HG03039 (cell line): ENCODE measurements around the gene SLC8A3.
"Not testable (repeated sequence)": the region's sequence is repeated elsewhere in the genome, so short reads cannot be mapped to it uniquely, and the experiment has no call there.

ENCODE experiments used
- ATAC-seq: cut with Tn5 transposase; IDR thresholded peaks from one replicate; pipeline ENCODE4 v1.9.1; 2021; ENCODE audit warnings: mild to moderate bottlenecking, moderate library complexity; ENCODE audit not compliant: unreplicated experiment

The SLC8A3 gene, protein sequence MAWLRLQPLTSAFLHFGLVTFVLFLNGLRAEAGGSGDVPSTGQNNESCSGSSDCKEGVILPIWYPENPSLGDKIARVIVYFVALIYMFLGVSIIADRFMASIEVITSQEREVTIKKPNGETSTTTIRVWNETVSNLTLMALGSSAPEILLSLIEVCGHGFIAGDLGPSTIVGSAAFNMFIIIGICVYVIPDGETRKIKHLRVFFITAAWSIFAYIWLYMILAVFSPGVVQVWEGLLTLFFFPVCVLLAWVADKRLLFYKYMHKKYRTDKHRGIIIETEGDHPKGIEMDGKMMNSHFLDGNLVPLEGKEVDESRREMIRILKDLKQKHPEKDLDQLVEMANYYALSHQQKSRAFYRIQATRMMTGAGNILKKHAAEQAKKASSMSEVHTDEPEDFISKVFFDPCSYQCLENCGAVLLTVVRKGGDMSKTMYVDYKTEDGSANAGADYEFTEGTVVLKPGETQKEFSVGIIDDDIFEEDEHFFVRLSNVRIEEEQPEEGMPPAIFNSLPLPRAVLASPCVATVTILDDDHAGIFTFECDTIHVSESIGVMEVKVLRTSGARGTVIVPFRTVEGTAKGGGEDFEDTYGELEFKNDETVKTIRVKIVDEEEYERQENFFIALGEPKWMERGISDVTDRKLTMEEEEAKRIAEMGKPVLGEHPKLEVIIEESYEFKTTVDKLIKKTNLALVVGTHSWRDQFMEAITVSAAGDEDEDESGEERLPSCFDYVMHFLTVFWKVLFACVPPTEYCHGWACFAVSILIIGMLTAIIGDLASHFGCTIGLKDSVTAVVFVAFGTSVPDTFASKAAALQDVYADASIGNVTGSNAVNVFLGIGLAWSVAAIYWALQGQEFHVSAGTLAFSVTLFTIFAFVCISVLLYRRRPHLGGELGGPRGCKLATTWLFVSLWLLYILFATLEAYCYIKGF

GRCh38 chr14:70188659-70189455, at the start of gene SLC8A3:
Gene SLC8A3 (minus strand): TSS chr14:70188951. CDS start chr14:70168422, 20,529 bp downstream.
- ATAC-seq: peak; percentile 44

DNA sequence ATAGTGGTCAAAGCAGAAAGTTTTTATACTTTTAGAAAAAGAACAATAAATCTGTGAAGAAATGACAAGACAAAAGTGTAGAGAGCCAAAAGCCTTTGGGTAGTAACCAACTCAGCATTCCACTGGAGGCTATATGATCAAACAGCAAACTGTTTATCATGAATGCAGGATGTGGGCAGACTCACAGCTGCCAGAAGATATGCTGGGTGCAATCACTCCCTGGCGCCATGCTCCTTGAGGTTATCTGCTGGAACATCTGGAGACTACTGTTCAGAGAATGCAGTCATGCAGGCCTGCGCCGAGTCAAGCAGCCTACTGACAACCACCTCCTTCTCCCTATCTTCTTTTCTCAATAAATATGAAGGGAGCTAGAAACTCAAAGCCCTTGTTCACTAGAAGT, 49.0 kb upstream of the SLC8A3 start:
- no peak for ATAC-seq

DNA sequence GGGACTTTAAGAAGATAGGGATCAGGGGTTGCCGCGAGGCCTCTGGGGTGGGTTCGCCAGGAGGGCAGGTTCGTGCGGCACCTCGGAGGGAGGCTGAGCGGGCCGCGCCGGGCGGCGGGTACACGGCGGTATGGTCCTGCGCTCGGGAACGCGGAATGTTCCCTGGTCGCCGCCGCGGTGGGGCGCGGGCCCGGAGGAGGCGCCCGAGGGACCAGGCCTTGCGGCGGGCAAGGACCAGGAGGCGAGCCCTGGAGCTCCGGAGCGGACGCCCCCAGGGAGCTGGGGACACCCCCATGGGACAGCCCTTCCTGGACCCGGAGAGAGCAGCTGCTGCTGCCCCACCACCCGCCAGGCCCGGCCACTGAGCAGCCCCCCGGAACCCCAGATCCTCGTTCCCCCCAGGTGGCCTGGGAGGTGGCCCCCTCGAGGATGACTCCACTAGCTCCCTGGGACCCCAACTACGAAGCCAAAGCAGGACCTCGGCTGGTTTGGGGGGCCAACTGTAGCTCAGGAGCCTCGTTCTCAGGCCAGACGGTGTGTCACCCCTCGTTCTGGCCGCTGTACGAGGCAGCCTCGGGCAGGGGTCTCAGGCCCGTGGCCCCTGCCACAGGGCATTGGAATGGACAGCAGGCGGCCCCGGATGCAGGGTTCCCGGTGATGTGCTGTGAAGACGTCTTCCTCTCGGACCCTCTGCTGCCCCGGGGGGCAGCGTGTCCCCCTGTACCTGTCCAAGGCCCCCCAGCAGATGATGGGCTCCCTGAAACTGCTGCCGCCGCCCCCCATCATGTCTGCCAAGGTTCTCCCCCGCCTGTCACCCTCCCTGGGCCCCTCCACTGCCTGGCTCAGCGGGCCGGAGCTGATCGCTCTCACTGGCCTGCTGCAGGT, 45.6 kb upstream of the SLC8A3 start:
- no peak for ATAC-seq

- ATAC-seq: not testable (repeated sequence)
These were observed 43.2 kb upstream of the SLC8A3 start for GRCh38 chr14:70231756-70232544.

DNA sequence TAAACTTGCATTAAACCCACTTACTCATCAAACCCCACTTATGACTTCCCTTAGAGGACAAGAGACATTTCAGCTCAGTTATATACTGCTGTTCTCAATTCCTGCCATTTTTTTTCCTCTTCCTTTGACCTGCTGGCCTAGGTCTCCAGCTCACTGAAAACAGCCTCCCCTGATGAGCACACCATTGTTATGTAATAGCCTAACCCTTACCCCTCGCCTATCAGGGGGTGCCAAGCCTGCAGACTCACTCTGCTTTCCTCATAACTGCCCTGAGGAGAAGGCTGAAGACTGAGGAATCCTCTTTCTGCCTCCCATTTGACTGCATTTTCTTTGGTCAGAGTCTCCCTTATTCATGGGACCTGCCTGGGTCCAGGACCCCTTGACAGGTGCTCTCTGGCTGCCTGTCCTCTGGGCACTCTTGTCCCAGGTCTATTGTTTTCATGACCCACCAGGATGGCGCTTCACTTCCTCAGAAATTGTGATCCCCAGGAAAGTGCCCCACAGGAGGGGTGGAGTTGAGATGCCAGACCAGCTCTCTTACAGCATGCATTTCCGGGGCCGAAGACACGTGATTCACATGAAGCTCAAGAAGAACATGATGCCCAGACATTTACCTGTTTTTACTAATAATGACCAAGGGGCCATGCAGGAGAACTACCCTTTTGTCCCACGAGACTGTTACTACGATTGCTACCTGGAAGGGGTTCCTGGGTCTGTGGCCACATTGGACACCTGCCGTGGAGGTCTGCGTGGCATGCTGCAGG, 41.3 kb upstream of the SLC8A3 start:
- not testable (repeated sequence) for ATAC-seq

DNA sequence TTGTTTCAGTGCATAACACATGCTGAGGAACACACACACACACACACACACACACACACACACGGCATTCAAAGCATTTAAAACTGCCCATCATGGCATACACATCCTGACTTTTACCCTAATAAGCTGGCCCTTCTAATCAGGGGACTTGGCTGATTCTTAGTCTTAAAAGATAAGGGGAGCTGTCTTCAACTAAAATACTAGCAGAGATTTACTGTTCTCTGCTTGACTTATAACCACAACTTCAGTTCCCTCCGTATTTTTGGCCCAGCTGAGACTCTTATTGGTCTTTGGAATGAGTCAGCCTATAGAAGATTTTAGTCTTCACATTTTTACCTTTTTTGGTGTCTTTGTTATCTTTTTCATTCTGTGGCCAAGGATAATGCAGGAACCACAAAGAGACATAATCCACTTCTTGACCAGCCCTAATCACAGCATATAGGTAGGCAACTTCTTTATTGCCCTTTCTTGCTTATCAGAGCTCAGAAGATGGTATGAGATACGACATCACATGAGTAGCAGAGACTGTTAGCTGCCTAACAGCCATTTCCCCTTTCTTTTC, 25.1 kb upstream of the SLC8A3 start:
- ATAC-seq: no peak

DNA sequence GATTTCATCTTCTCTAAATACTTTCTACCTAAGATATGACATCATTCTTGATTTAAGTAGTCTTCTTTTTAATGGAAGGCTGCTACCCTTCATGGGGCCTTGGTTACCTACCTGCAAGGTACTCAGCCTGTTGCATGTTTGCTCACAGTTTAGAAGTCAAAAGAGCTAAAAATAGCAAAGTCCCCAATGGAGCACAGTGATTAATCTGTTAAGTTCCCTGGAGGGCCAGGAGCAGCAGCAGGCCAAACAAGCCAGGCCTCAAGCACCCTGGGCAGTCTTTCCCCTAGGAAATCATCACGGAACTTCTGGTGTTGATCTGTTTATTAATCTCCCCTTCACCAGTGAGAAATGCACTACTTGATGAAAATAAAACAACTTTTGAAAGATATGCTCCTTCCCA, 24.0 kb upstream of the SLC8A3 start:
- ATAC-seq: no peak

- ATAC-seq: no peak
These were observed 19.6 kb upstream of the SLC8A3 start for GRCh38 chr14:70208380-70208779.

- ATAC-seq: no peak
These were observed 14.9 kb upstream of the SLC8A3 start for GRCh38 chr14:70203686-70204085.

DNA sequence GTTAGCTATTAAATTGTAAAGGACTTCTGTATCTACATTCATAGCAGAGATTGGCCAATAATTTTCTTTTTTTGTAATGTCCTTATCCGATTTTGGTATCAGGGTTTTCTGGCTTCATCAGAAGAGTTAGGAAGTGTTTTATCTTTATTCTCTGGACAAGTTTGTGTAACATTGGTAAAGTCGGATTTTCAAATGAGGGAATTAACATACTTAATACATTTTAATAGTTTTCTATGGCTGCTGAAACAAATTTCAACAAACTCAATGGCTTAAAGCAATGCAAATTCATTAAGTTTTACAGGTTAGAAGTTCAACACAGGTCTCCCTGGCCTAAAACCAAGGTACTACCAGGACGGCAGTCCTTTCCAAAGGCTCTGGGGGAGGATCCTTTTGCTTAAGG, 13.2 kb upstream of the SLC8A3 start:
- no peak for ATAC-seq

- no peak for ATAC-seq
These were observed 4.6 kb upstream of the SLC8A3 start for GRCh38 chr14:70193396-70193795.

GRCh38 chr14:70192915-70193314, 4.2 kb upstream of the SLC8A3 start:
- ATAC-seq: no peak

DNA sequence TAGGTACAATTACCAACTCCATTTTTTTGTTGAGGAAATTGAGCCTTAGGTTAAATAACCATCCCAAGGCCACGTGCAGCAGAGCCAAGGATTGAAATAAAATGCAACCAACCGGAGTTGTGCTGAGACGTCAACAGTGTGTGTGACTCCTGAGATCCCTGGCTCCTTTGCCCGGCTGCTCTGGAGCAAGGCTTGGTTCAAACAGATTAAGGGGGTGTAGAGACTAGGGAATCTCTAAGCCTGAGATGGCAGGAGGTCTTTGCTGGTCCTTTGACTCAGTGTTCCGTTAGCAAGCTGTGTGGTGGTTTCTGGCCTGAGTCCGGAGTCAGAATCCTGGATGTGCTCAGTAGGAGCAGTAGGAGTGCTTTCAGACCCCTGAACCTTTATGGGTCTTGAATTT, 1.4 kb upstream of the SLC8A3 start:
- ATAC-seq: no peak

DNA sequence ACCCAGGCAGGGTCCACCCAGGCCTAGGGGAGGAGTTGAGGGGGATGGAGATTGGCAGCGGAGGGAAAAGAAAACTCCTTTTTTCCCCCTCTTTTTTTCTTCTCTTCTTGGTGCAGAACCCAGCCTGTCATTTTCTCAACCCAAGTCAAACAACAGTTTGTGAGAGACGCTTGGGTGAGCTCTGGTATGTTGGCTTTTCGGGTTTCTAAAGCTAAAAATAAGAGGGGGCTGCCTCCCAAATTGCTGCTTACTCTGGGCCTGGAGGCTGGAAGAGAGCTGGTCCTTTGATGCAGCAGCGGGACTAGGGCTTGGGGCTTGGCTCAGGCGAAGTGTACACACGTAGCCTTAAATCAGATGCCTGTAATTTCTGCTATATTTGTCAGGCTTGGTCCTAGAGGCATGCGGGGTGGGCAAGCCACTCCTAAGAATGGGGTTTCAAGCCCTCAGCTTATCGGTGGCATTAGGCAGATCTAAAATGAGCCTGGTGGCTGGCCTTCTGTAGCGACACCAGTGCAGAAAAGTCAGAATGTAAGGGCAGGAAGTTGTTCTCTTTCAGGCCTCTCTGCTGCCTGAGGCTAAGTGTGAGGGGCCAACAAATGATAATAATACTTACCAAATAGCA, 816 bp upstream of the SLC8A3 start:
- no peak for ATAC-seq

DNA sequence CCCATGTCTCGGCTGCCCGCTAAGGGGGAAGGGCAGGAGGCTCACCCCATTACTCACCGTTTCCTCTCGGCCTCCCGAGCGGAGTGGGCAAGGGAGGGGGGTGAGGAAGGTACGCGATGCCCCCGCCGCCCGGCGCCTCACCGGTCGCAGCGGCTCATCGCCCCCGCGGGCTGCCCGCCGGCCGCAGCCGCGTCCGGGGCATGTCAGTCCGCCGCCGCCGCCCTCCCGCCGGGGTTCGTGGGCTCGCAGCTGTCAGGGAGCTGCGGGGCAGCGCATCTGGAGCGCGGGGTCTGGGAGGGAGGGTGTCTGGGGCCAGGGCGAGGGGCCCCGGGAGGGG, 461 bp downstream of the SLC8A3 start:
- peak; percentile 18 for ATAC-seq

GRCh38 chr14:70186900-70187451, 1.8 kb downstream of the SLC8A3 start:
- ATAC-seq: no peak

DNA sequence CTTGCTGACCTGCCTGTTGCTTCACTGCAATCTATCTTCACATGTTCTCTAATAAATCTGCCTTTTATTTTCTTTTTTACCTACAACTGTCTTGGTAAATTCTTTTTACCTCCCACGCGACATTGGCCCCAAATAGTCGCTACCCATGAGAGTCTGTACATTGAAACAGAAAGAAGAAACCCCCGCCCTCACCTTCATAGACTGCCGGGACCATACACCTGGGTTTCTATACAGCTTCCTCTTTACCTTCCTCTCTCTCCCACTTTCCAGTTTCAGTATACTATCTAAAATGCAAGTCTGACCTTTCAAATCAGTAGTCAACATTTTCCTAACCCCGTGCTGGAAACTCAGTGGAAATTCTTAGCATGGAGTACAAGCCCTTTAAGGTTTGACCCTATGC, 4.8 kb downstream of the SLC8A3 start:
- peak; percentile 39 for ATAC-seq

GRCh38 chr14:70181276-70181675, 7.5 kb downstream of the SLC8A3 start:
- no peak for ATAC-seq
